H9 (cell line): ENCODE data around the gene TSFM. TPM values are rescaled to one million over a fixed set of nuclear protein-coding genes. Genes with fewer than 3 reads are reported as not detected.

ENCODE experiments used
- DNase-seq: peaks from one replicate; pipeline ENCODE4 v3.0.0-alpha.2; 2017
- H2AFZ ChIP-seq: one replicate; pipeline ENCODE4 v1.6.1; 2013; ENCODE audit warnings: mild to moderate bottlenecking, low read length, control low read depth, moderate library complexity
- H2AK5ac ChIP-seq: 2 replicates; pipeline ENCODE4 v1.6.1; 2013; ENCODE audit warnings: low read length, control low read depth, mixed read lengths; ENCODE audit not compliant: insufficient read length
- H2BK120ac ChIP-seq: one replicate; pipeline ENCODE4 v1.6.1; 2013; ENCODE audit warnings: low read depth, mild to moderate bottlenecking, low read length, control low read depth, inconsistent platforms; ENCODE audit not compliant: poor library complexity, severe bottlenecking
- H2BK12ac ChIP-seq: 2 replicates; pipeline ENCODE4 v1.6.1; 2013; ENCODE audit warnings: low read length, control low read depth, mixed read lengths, low read depth; ENCODE audit not compliant: insufficient read length
- H2BK15ac ChIP-seq: 2 replicates; pipeline ENCODE4 v1.6.1; 2013; ENCODE audit warnings: low read depth, low read length, control low read depth
- H2BK20ac ChIP-seq: one replicate; pipeline ENCODE4 v1.6.1; 2013; ENCODE audit warnings: low read depth, mild to moderate bottlenecking, low read length, control low read depth, inconsistent platforms; ENCODE audit not compliant: poor library complexity, severe bottlenecking
- H2BK5ac ChIP-seq: 2 replicates; pipeline ENCODE4 v1.6.1; 2013; ENCODE audit warnings: low read length, control low read depth, mixed read lengths; ENCODE audit not compliant: insufficient read length
- H3K14ac ChIP-seq: 2 replicates; pipeline ENCODE4 v1.6.1; 2013; ENCODE audit warnings: low read length, control low read depth; ENCODE audit not compliant: insufficient read depth
- H3K18ac ChIP-seq: 2 replicates; pipeline ENCODE4 v1.6.1; 2013; ENCODE audit warnings: low read depth, mild to moderate bottlenecking, mixed read lengths, low read length, control low read depth; ENCODE audit not compliant: insufficient read length
- H3K23ac ChIP-seq: 2 replicates; pipeline ENCODE4 v1.6.1; 2013; ENCODE audit warnings: low read length, control low read depth, mixed read lengths, low read depth; ENCODE audit not compliant: insufficient read length
- H3K23me2 ChIP-seq: 2 replicates; pipeline ENCODE4 v1.6.1; 2013; ENCODE audit warnings: low read depth, mild to moderate bottlenecking, mixed read lengths, low read length, control low read depth; ENCODE audit not compliant: insufficient read length, poor library complexity, severe bottlenecking
- H3K27ac ChIP-seq: 2 replicates; pipeline ENCODE4 v1.5.1; 2013; ENCODE audit warnings: low read length, control low read depth, mixed read lengths, low read depth; ENCODE audit not compliant: insufficient read length
- H3K27me3 ChIP-seq: 2 replicates; pipeline ENCODE4 v1.6.1; 2013; ENCODE audit warnings: low read length, control low read depth, inconsistent platforms; ENCODE audit not compliant: insufficient read depth
- H3K4ac ChIP-seq: 2 replicates; pipeline ENCODE4 v1.6.1; 2013; ENCODE audit warnings: low read depth, mild to moderate bottlenecking, control low read depth, inconsistent platforms, low read length, moderate library complexity
- H3K4me1 ChIP-seq: 2 replicates; pipeline ENCODE4 v1.6.1; 2013; ENCODE audit warnings: low read length, control low read depth, inconsistent platforms; ENCODE audit not compliant: insufficient read depth
- H3K4me2 ChIP-seq: 2 replicates; pipeline ENCODE4 v1.6.1; 2013; ENCODE audit warnings: low read length, control low read depth, mixed read lengths; ENCODE audit not compliant: insufficient read length, insufficient read depth
- H3K56ac ChIP-seq: 2 replicates; pipeline ENCODE4 v1.6.1; 2013; ENCODE audit warnings: low read depth, mild to moderate bottlenecking, mixed read lengths, low read length, control low read depth; ENCODE audit not compliant: insufficient read length
- H3K79me1 ChIP-seq: 2 replicates; pipeline ENCODE4 v1.6.1; 2013; ENCODE audit warnings: low read depth, mild to moderate bottlenecking, moderate library complexity, low read length, control low read depth, inconsistent platforms; ENCODE audit not compliant: insufficient read depth, poor library complexity, severe bottlenecking
- H3K79me2 ChIP-seq: 2 replicates; pipeline ENCODE4 v1.6.1; 2013; ENCODE audit warnings: low read length, control low read depth, inconsistent platforms; ENCODE audit not compliant: insufficient read depth
- H3K9ac ChIP-seq: 2 replicates; pipeline ENCODE4 v1.6.1; 2013; ENCODE audit warnings: low read length, control low read depth, mixed read lengths; ENCODE audit not compliant: insufficient read length; ENCODE audit errors: extremely low read depth
- H3K9me3 ChIP-seq: one replicate; pipeline ENCODE4 v1.6.1; 2013; ENCODE audit warnings: low read depth, low read length, inconsistent platforms; ENCODE audit not compliant: control insufficient read depth
- H3T11ph ChIP-seq: one replicate; pipeline ENCODE4 v1.6.1; 2013; ENCODE audit warnings: mild to moderate bottlenecking, low read length, control low read depth, inconsistent platforms
- H4K20me1 ChIP-seq: one replicate; pipeline ENCODE4 v1.6.1; 2013; ENCODE audit not compliant: control insufficient read depth, insufficient read length, insufficient read depth
- H4K5ac ChIP-seq: 2 replicates; pipeline ENCODE4 v1.6.1; 2013; ENCODE audit warnings: low read depth, mild to moderate bottlenecking, mixed read lengths, low read length, control low read depth; ENCODE audit not compliant: insufficient read length
- H4K8ac ChIP-seq: replicated peaks from 2 replicates; pipeline ENCODE4 v1.6.1; 2013; ENCODE audit warnings: low read length, control low read depth, mixed read lengths, low read depth; ENCODE audit not compliant: insufficient read length
- H4K91ac ChIP-seq: 2 replicates; pipeline ENCODE4 v1.6.1; 2013; ENCODE audit warnings: low read depth, mild to moderate bottlenecking, moderate library complexity, mixed read lengths, low read length, control low read depth; ENCODE audit not compliant: insufficient read length
- H3K27ac Mint-ChIP-seq, 3 experiments: 2 replicates in 2 of 3; 3 replicates in 1 of 3; pipeline ENCODE4 v1.8.0; 2020 to 2021; ENCODE audit warnings: mixed read lengths in 3 of 3, mild to moderate bottlenecking in 1 of 3, moderate library complexity in 1 of 3
- H3K27me3 Mint-ChIP-seq: 2 replicates; pipeline ENCODE4 v1.8.0; 2021; ENCODE audit warnings: low read depth, mild to moderate bottlenecking, moderate library complexity, mixed read lengths
- H3K36me3 Mint-ChIP-seq, 3 experiments: 2 replicates in 2 of 3; 3 replicates in 1 of 3; pipeline ENCODE4 v1.8.0; 2020 to 2021; ENCODE audit warnings: low read depth in 3 of 3, mixed read lengths in 3 of 3; ENCODE audit not compliant: insufficient read depth in 1 of 3
- H3K4me1 Mint-ChIP-seq, 2 experiments: 2 replicates each; pipeline ENCODE4 v1.8.0; 2020; ENCODE audit warnings: mixed read lengths in 2 of 2
- H3K4me3 Mint-ChIP-seq, 2 experiments: 2 replicates in 1 of 2; 3 replicates in 1 of 2; pipeline ENCODE4 v1.8.0; 2020 to 2021; ENCODE audit warnings: mild to moderate bottlenecking in 2 of 2, mixed read lengths in 2 of 2, moderate library complexity in 1 of 2
- H3K9me3 Mint-ChIP-seq, 2 experiments: 2 replicates in 1 of 2; 3 replicates in 1 of 2; pipeline ENCODE4 v1.8.0; 2020; ENCODE audit warnings: mild to moderate bottlenecking in 2 of 2, mixed read lengths in 2 of 2, moderate library complexity in 1 of 2
- CTCF ChIP-seq: fragments of 200-600 bp; sonication (generic); conservative IDR thresholded peaks from 3 replicates; pipeline ENCODE4 v1.8.0; 2021; ENCODE audit warnings: antibody characterized with exemption, mild to moderate bottlenecking
- WGBS: extraction: QIAGEN DNeasy Blood & Tissue Kit; methylation state at CpG from one replicate; pipeline ENCODE4 v1.1.7; 2013; ENCODE audit warnings: missing lambda C conversion rate, low lambda C conversion rate, mixed read lengths; ENCODE audit not compliant: insufficient read length; ENCODE audit errors: extremely low coverage; 5-methylcytosine and 5-hydroxymethylcytosine counted together
- total RNA-seq: library from RNA; stranded (reverse); gene quantifications from 2 replicates; pipeline ENCODE4 v1.2.1, GENCODE V29; 2021

The TSFM gene
- total RNA-seq, 1 experiment from 2014 or later: 50.2 TPM

DNA sequence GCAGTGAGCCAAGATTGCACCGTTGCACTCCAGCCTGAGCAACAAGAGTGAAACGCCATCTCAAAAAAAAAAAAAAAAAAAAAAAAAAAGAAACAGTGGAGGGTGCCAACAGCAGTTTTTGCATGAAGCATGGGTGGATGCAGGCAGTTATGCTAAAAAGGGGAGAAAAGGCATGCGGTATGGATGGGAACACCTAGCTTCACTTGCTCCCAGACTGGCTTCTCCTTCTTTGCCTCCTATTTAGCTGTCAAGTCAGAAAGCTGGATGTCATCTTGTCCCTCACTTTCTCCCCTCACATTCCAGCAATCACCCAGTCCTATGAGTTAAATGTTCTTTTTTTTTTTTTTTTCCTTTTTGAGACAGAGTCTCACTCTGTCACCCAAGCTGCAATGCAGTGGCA, 7.5 kb upstream of the TSFM start:
- H2AFZ ChIP-seq: no peak overlapping the region
- H3K23ac ChIP-seq: no peak overlapping the region
- no peak overlapping the region for H4K5ac ChIP-seq
- peaks cover 8% of the 10 kb centered on the region for H3K23me2 ChIP-seq
- Mint-ChIP-seq H3K9me3 (no peaks in the 10 kb centered on the region), H3K4me3 (no peak overlapping the region), H3K27ac (no peak overlapping the region), H3K27me3 (peaks cover 7% of the 10 kb centered on the region; the same call in 1 of the 2 replicates), H3K36me3 (peaks cover 8 to 20% (median 12%) of the 10 kb centered on the region in 3 experiments), H3K4me1 (peaks cover 7 to 12% of the 10 kb centered on the region in 2 experiments; a peak in 3 of 4 replicates)
- no peaks in the 10 kb centered on the region for H3K27me3 ChIP-seq
- H3K56ac ChIP-seq: no peak overlapping the region
- H4K8ac ChIP-seq: no peak overlapping the region
- no CpG with 5 or more reads among the region's 3 CpGs for WGBS
- H3K9ac ChIP-seq: no peak overlapping the region
- no peak overlapping the region for H3T11ph ChIP-seq
- H4K91ac ChIP-seq: no peak overlapping the region
- no peaks in the 10 kb centered on the region for H3K9me3 ChIP-seq
- no peak for TF ChIP-seq CTCF
- no peak overlapping the region for H3K27ac ChIP-seq
- H2AK5ac ChIP-seq: no peak overlapping the region
- no peak for DNase-seq
- H2BK12ac ChIP-seq: no peak overlapping the region
- H2BK20ac ChIP-seq: no peak overlapping the region
- H3K18ac ChIP-seq: no peak overlapping the region
- H3K79me2 ChIP-seq: no peaks in the 10 kb centered on the region
- H2BK120ac ChIP-seq: no peak overlapping the region
- H3K79me1 ChIP-seq: no peaks in the 10 kb centered on the region
- H3K4ac ChIP-seq: no peak overlapping the region
- H4K20me1 ChIP-seq: no peaks in the 10 kb centered on the region
- H3K14ac ChIP-seq: no peak overlapping the region
- no peak overlapping the region for H2BK5ac ChIP-seq
- no peak overlapping the region for H3K4me2 ChIP-seq
- H3K4me1 ChIP-seq: no peaks in the 10 kb centered on the region
- H2BK15ac ChIP-seq: no peak overlapping the region
